ENCODE measurements around the gene NAA35.

Gene NAA35

DNA sequence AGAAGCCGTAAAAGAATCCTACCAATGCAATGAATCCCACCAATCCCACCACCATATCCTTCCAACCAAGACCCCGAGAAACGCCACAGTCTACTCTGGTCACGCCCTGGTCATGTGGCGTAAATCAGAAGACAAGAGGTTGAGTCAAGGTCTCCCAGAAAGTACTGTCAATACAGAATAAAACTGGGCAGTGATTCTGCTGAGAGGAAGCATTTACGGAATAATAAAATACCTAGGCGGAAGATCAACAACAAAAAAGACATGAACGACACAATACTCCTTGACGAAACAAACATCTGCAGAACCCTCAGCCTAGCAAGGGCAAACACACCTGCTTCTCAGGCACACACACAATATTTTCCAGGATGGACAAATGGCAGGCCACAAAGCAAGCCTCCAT is 95.6 kb downstream of the NAA35 start:
- no peak for TF ChIP-seq CTCF (IDR thresholded peaks at IDR 0.05; ENCODE audit: low read depth, low read length)
- DNase-seq (ENCODE audit: low read depth in 2 of 2): no peak
- no peak overlapping the region for H3K4me3 ChIP-seq (replicated peaks in 1 of 2; ENCODE audit: low read depth in 2 of 2, low read length in 2 of 2)

GRCh38 chr9:86039991-86040860 is 99.3 kb downstream of the NAA35 start:
- no peak for TF ChIP-seq CTCF (IDR thresholded peaks at IDR 0.05; ENCODE audit: low read depth, low read length)
- DNase-seq (ENCODE audit: low read depth in 2 of 2): peak in 1 of 2 donors; percentile 19
- H3K4me3 ChIP-seq (replicated peaks in 1 of 2; ENCODE audit: low read depth in 2 of 2, low read length in 2 of 2): no peak overlapping the region

DNA sequence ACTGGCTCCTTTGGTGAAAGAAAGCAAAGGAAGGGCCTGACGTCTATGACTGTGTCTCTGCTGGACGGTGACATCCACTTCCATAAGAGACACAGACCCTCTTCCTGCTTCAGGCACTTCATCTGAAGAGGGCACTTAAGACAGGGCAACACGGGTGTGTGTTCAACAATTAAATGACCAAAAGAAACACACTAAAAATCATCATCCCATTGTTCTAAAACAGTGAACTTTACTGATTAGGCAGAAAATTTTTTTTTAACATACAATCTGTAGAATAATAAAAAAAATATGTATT is 99.9 kb downstream of the NAA35 start:
- TF ChIP-seq CTCF (IDR thresholded peaks at IDR 0.05; ENCODE audit: low read depth, low read length): no peak
- no peak for DNase-seq (ENCODE audit: low read depth in 2 of 2)
- no peak overlapping the region for H3K4me3 ChIP-seq (replicated peaks in 1 of 2; ENCODE audit: low read depth in 2 of 2, low read length in 2 of 2)

- peak; percentile 16 to 44 for DNase-seq (ENCODE audit: low read depth in 2 of 2)
- H3K4me3 ChIP-seq (replicated peaks in 1 of 2; ENCODE audit: low read depth in 2 of 2, low read length in 2 of 2): no peak overlapping the region
- no peak for TF ChIP-seq CTCF (IDR thresholded peaks at IDR 0.05; ENCODE audit: low read depth, low read length)
Measured at GRCh38 chr9:86041311-86041741, 100.4 kb downstream of the NAA35 start.

DNA sequence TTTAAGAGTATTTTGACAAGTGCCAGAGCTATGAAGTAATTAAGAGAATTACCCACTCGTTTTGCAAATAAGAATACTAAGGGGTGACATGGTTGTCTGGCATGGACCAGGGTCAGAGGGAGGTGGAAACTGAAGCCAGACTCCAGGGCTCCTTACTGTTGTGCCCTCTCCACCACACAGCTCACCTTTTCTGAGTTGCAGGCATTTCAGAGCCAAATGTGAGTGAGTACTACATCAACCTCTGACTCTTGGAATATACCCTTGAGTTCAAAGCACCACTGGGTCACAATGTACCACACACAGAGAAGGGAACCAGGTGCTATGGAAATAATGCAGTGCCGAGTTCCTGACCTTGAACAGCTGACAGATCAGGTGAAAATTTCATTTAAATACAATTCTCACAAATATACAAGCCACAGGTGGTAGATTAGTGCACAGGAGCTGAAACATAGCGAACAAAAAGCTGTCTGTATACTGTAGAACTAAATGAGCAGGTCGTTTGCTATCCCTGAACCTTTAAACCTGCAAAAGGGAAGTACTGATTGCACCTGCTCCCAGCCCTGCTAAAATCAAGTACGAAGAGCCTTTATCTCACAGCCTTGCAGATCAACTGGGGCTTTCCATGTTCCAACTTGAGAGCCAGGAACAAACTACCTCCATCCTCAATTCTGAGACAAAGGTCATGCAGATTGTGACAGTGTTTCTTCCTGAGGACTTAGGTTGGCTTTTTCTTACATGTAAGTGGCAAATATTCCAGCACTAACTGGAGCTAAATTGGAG is 101.4 kb downstream of the NAA35 start:
- no peak for DNase-seq (ENCODE audit: low read depth in 2 of 2)
- H3K4me3 ChIP-seq (replicated peaks in 1 of 2; ENCODE audit: low read depth in 2 of 2, low read length in 2 of 2): no peak overlapping the region
- no peak for TF ChIP-seq CTCF (IDR thresholded peaks at IDR 0.05; ENCODE audit: low read depth, low read length)

DNA sequence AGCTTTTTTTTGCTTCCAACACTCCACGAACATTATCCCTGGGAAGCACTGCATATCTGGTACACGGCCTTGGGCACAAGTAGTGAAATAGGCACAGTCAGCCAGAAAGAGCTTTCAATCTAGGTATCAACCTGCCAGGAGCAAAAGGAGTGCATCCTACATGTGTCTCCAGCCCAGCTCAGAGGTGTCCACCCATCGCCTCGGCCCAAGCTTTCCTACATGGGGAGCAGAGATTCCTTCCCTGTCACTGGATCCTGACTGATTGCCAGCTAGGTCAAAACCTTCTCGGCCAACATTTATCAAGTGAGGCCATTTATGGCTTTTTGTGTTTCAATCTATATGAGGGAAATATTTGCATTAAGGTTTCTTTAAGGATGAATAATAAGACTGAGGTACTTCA is 102.6 kb downstream of the NAA35 start:
- DNase-seq (ENCODE audit: low read depth in 2 of 2): no peak

More for the DNA sequence above, 102.6 kb downstream of the NAA35 start:
- no peak for TF ChIP-seq CTCF (IDR thresholded peaks at IDR 0.05; ENCODE audit: low read depth, low read length)
- no peak overlapping the region for H3K4me3 ChIP-seq (replicated peaks in 1 of 2; ENCODE audit: low read depth in 2 of 2, low read length in 2 of 2)

Measured in cardiac fibroblast (primary cell).